ENCODE data around the gene RERG. TPM values are rescaled to one million over a fixed set of nuclear protein-coding genes. Genes with fewer than 3 reads are reported as not detected.
A peak's percentile ranks its signal among the peaks of the same experiment; 100 is the strongest.

The RERG gene
- total and polyA plus RNA-seq, 3 donors from 2014 or later = 14.9 to 27.2 (median 20.7) TPM

GRCh38 chr12:15163030-15163976 is 57.9 kb downstream of the RERG start:
- Histone ChIP-seq H3K27ac (peak overlapping the region in 1 of 2 donors; percentile 70), H3K27me3 (no peaks in the 10 kb centered on the region), H3K4me1 (peaks cover 10% of the 10 kb centered on the region), H3K36me3 (ENCODE audit: low read depth, missing control alignments) (no peaks in the 10 kb centered on the region), H3K9me3 (no peaks in the 10 kb centered on the region), H3K4me3 (no peak overlapping the region)
- intact Hi-C loops (cut with DNase I; ENCODE audit: low total_unique reads) = no loop called here
- WGBS, 2 donors = 81 to 86% methylated on average over 11 of the region's 11 CpGs
- no peak for DNase-seq
- no peak for TF ChIP-seq CTCF (IDR thresholded peaks at IDR 0.05)

- Histone ChIP-seq H3K27me3 (no peaks in the 10 kb centered on the region), H3K36me3 (ENCODE audit: low read depth, missing control alignments) (no peaks in the 10 kb centered on the region), H3K27ac (peak overlapping the region in 1 of 2 donors; percentile 8), H3K4me1 (no peaks in the 10 kb centered on the region), H3K9me3 (no peaks in the 10 kb centered on the region), H3K4me3 (no peak overlapping the region)
- intact Hi-C loops (cut with DNase I; ENCODE audit: low total_unique reads) = loop anchor here (5.0 kb wide), 1 partner anchor 64 kb away; the partner anchor contains the start of gene RERG
- WGBS, 2 donors = 39 to 63% methylated on average over 3 of the region's 3 CpGs
- no peak for DNase-seq
- TF ChIP-seq POLR2A (IDR thresholded peaks at IDR 0.05) = no peak
- TF ChIP-seq CTCF (IDR thresholded peaks at IDR 0.05) = no peak
Observed at GRCh38 chr12:15158083-15158482, 63.1 kb downstream of the RERG start.

GRCh38 chr12:15157269-15157671 is 63.9 kb downstream of the RERG start:
- H3K36me3 ChIP-seq (ENCODE audit: low read depth, missing control alignments) = no peaks in the 10 kb centered on the region
- DNase-seq = no peak
- intact Hi-C loops (cut with DNase I; ENCODE audit: low total_unique reads) = loop anchor here (5.0 kb wide), 1 partner anchor 65 kb away; the partner anchor contains the start of gene RERG
- TF ChIP-seq CTCF (IDR thresholded peaks at IDR 0.05) = no peak
- TF ChIP-seq POLR2A (IDR thresholded peaks at IDR 0.05) = no peak
- H3K27me3 ChIP-seq = no peaks in the 10 kb centered on the region
- 64 to 71% methylated on average over 2 of the region's 2 CpGs for WGBS, 2 donors
- no peaks in the 10 kb centered on the region for H3K9me3 ChIP-seq
- peak overlapping the region in 1 of 2 donors; percentile 8 for H3K27ac ChIP-seq
- peaks cover 2% of the 10 kb centered on the region for H3K4me1 ChIP-seq
- no peak overlapping the region for H3K4me3 ChIP-seq

- TF ChIP-seq POLR2A (IDR thresholded peaks at IDR 0.05) (no peak), CTCF (IDR thresholded peaks at IDR 0.05) (no peak)
- peak overlapping the region in 1 of 2 donors; percentile 19 for H3K27ac ChIP-seq
- no peaks in the 10 kb centered on the region for H3K9me3 ChIP-seq
- H3K4me1 ChIP-seq = peaks cover 11% of the 10 kb centered on the region
- no peaks in the 10 kb centered on the region for H3K27me3 ChIP-seq
- no peak for DNase-seq
- intact Hi-C loops (cut with DNase I; ENCODE audit: low total_unique reads) = loop anchor here (5.0 kb wide), 1 partner anchor 67 kb away; the partner anchor contains the start of gene RERG
- no peaks in the 10 kb centered on the region for H3K36me3 ChIP-seq (ENCODE audit: low read depth, missing control alignments)
- no peak overlapping the region for H3K4me3 ChIP-seq
- 38 to 93% methylated on average over 1 of the region's 1 CpG for WGBS, 2 donors
Observed at GRCh38 chr12:15155271-15155670, 65.9 kb downstream of the RERG start.
